ENCODE measurements around the gene IRS1.
"Not testable (repeated sequence)": the region's sequence is repeated elsewhere in the genome, so short reads cannot be mapped to it uniquely, and the experiment has no call there.

Gene IRS1, protein sequence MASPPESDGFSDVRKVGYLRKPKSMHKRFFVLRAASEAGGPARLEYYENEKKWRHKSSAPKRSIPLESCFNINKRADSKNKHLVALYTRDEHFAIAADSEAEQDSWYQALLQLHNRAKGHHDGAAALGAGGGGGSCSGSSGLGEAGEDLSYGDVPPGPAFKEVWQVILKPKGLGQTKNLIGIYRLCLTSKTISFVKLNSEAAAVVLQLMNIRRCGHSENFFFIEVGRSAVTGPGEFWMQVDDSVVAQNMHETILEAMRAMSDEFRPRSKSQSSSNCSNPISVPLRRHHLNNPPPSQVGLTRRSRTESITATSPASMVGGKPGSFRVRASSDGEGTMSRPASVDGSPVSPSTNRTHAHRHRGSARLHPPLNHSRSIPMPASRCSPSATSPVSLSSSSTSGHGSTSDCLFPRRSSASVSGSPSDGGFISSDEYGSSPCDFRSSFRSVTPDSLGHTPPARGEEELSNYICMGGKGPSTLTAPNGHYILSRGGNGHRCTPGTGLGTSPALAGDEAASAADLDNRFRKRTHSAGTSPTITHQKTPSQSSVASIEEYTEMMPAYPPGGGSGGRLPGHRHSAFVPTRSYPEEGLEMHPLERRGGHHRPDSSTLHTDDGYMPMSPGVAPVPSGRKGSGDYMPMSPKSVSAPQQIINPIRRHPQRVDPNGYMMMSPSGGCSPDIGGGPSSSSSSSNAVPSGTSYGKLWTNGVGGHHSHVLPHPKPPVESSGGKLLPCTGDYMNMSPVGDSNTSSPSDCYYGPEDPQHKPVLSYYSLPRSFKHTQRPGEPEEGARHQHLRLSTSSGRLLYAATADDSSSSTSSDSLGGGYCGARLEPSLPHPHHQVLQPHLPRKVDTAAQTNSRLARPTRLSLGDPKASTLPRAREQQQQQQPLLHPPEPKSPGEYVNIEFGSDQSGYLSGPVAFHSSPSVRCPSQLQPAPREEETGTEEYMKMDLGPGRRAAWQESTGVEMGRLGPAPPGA (N-terminal part only)

DNA sequence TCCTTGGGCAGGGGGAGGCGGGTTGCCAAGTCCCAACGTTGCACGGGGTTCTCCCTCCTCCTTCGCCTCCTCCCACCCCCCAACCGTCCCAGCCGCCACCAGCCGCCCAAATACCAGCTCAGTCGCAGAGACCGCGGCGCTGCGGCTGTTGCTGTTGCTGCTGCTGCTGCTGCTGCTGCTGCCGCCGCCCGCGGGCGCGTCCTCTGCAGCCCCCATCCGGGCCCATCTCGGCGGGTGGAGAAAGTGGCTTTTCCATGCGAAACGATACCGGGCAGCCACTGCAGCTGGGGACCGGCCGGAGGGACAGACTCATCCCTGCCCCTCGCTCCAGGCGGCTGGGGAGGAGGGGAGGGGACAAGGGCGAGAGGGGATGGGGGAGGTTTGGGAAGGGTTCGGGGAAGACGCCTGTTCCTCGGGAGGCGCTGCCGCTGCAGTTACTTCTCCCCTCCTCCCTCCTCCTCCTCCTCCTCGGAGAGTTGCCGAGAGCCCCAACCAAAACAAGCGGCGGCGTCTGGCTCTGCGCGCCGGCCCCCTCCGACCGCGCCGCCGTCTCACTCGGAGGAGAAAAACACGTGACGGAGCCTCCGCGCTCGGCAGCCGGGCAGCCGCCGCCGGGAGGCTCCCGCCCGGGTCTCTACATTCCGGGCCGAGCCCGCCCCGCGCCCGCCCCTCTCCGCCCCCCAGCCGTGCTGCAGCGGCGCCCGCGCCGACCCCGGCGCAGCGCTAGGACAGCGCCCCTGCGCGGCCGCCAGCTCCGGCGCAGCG is at the start of gene IRS1:
IRS1 (minus strand) TSS at position 610 of the 765 bp plus-strand sequence. CDS start 1,082 bp downstream, outside the sequence.
- peak; percentile 62 for DNase-seq (ENCODE audit: low read depth)

DNA sequence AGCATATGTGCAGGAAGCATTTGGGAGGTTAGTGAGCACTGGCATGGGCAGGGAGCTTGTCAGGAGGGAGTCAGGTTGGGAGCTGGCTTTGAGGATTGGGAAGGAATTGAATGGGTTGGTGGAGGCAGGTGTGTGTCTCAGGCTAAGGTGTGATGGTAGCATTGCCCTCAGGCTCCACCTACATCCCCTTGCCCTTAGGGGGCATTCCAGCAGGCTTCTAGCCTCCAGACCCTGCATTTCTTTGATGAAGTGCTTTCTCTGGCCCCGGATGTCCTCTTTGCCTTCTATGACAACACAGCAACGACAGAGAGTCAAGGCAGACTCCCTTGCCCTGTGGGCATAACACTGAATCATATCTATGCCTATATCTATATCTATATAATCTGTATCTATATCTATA is 49.7 kb upstream of the IRS1 start:
- no peak for DNase-seq (ENCODE audit: low read depth)

DNA sequence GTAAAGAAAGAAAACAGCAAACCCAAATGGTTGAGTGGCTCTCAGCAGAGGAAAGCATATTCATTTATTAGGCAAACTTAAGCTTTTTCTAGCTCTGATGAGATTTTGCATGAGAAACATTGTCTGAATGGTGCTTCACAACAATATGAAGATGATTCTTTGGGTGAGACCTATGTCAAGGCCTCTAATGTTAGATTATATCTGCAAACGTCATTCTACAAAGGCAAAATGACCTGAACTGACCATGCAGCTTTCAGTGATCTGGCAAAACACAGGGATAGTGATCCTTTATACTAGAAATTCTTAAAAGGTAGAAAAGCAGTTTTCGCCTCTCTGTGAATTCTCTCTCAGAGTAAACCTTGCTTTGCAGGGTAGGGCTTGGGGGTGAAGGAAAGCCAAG is 47.9 kb upstream of the IRS1 start:
- no peak for DNase-seq (ENCODE audit: low read depth)

DNA sequence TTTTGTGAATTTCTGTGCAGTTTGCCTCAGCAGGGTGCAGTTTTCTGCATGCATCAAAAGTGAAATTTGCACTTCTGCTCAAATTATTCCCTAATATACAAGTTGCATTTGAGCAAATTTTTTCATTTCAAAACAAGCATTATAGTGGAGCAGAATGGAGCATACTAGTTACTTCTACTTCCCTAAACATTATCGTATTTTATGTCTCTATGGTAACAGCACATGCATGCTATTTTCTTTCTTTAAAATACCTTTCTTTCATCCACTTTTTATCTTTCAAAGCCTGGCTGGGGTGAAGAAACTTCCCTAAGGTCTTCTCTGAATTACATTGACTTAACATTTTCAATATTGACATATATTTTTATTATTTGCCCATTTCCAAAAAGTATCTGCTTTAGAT is 47.5 kb upstream of the IRS1 start:
- no peak for DNase-seq (ENCODE audit: low read depth)

DNA sequence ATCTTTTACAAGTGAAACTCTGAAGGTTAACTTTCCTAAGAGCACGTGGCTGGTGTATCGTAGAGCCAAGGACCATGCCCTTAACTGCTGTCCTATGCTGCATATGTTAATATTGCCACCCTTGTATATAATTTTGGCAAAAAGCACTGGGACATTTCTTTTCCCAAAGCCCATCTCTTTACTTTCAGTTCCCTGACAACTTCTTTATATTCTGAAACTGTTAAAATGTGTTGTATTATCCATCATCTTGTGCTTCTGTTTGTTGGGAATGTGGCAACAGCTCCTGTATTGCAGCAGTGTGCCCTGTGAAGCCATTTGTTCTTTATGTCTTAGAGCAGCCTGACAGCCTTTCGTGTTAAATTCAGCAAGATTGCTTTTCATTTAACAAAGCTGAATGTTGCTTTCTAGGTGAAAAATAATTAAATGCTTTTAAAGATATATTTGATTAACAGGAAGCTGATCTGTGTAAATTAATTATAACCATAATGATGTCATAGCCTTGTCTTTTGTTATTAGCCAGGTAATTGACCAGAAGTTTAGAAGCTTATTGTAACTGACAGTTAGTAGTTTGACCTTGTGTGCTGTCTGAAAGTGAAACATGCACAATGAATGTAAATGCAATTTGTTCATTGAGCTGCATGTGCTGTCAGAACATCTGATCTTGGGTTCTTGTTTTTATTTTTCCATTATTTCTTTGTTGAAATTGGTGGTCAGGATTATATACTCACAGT is 45.9 kb upstream of the IRS1 start:
- DNase-seq (ENCODE audit: low read depth), result no peak

DNA sequence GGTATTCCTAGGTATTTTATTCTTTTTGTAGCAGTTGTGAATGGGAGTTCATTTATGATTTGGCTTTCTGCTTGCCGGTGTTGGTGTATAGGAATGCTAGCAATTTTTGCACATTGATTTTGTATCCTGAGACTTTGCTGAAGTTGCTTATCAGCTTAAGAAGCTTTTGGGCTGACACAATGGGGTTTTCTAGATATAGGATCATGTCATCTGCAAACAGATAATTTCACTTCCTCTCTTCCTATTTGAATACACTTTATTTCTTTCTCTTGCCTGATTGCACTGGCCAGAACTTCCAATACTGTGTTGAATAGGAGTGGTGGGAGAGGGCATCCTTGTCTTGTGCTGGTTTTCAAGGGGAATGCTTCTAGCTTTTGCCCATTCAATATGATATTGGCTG is 43.4 kb upstream of the IRS1 start:
- DNase-seq (ENCODE audit: low read depth), result not testable (repeated sequence)

DNA sequence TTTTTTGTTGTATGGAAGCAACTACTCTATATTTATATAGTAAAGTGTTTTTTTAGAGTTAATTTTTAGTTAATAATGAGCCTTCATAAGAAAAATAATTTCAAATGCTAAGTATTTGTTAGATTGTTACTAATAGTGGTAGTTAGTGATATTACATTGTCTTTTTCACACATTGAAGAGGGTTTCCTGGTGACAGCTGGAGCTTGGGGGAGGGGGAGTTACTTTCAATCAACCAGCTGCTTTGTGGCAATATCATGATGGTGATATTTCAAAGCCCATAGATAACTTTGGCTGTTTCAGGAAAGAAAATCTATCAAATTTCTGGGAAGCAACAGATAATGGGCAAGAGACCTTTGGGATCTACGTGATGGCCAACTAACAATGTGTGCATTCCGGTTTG is 40.3 kb upstream of the IRS1 start:
- DNase-seq (ENCODE audit: low read depth), result no peak

DNA sequence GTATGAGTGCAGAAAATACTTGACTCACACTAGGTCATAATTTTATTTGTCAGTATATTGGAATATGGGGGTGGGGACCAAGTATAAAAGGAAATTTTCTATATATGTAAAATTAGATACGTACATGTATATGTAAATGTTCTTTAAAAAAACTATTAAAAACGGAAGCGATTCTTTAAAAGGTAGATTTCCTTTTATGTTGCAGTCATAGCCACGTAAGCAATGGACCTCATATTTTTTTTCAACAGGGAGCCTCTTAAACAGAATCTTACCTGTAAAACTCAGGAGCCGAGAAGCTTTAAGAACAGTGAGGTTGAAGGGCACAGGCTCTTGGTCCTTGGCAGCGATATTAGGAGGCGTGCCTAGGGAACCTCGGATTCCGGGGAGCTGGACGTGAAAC is 39.5 kb upstream of the IRS1 start:
- no peak for DNase-seq (ENCODE audit: low read depth)

DNA sequence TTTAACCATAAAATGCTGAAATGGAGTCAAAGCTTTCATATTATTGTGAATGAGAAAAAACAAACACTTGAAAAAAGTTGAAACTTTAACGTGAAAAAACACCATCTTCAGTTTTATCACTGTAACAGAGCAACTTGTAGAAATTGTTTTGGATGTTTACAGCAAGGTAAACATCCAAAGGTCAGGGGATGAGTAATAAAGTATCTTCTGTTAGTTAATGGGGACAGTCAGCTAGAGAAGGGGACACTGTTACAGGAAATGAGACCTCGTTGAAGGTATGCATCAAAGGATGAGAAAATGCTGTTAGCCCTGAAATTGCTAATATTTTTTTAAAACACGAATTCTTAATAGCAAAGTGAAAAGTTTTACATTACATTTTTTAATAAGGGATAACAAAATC is 39.1 kb upstream of the IRS1 start:
- no peak for DNase-seq (ENCODE audit: low read depth)

DNA sequence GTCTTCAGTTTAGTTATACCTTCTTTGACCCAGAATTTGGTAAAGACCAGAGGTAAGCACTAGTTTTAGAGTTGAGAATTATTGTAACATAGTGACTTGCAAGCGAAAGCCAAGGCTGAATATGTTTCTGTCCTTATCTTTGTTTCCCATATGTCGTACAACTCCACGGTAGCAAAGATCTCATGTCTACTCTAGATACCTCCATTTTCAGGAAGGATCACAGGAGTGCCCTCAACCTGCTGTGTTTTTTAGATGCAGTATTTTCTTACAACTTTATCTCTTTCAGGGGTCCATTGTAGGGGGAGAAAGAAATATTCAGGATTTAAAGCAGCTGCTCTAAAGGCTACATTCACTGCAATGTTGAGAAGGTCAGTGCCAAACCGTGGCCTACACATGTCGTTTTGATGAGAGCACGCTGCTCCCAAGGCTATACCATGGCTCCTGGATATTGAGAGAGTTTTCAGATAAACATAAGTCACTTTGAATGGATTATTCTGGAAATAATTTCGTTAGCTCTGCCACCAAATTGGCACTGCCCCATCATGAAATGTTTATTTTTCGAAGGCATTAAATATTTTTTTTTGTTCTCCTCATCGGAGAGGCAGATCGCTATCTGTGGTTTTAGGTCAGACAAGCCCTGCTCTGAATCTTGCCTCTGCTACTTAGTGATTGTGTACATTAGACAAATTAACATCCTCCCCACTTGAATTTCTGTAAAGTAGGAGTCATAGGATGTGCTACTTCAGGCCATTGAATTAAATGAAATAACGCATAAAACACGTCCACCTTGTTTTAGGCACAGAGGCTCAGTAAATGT is 38.4 kb upstream of the IRS1 start:
- no peak for DNase-seq (ENCODE audit: low read depth)

DNA sequence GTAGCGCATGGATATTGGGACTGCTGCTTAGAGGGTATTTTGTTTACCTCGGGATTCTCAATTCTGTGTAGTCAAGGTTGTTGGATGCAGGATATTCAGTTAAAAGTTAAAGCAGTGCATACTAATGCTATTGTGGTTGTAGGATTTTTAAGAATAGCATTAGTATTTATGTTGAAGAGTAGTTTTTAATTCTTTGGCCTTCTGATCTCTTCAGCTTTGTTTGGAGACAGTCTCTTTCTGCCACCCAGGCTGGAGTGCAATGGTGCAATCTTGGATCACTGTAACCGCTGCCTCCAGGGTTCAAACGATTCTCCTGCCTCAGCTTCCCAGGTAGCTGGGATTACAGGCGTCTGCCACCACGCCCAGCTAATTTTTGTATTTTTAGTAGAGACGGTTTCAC is 37.7 kb upstream of the IRS1 start:
- DNase-seq (ENCODE audit: low read depth), result no peak

DNA sequence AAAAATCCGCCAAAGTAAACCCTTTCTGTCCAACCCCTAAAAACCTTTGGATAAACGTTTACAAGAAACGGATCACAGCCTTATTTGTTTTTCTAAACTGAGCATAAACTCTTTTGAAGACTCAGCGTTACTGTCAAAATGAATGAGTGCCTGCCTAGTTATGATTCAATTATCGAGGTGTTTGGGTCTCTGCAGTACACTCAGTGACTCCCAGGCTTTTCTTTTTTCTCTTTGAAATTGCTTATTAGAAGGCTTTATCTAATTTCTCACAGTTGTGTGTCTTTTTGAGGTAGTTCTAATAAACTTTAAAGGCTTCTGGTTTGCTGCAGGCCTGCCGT is 36.9 kb upstream of the IRS1 start:
- no peak for DNase-seq (ENCODE audit: low read depth)

DNA sequence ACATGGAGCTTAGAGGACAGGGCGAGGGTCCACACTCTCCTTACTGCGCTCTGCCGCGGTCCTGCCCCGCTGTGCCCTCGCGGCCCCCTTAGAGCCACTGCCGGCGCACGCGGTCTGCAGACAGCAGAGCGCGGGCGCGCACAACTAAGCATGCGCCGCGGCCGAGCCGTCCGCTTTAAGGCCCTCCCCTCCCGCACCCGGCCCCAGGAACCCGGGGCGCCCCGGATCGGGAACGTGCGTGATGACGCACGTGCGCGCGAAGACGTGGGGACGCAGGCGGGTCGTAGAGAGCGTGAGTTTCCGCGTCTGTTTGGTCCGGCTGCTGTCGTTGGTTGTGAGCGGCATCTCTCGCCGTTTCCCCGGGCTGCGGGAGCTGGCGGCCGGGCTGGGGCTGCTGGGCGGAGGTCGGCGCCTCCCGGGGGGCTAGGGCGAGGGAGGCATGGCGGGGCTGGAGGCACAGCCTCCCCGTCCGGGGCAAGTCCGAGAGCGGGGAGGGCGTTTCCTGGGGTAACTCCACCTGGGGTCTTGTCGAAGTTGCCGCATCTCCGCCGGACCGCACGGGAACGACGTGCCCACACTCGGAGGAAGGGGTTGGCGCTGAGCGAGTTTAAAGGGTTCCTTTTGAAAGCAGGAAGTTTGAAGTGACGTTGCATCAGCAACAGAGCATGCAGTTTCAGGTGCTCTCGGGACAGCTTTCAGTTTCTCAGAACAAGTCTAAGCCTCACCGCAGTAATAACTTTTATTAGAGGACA is 36.4 kb upstream of the IRS1 start, which contains the start of gene RHBDD1:
RHBDD1 (plus strand) TSS at position 259 of the 752 bp plus-strand sequence. CDS start 28,640 bp downstream, outside the sequence.
- DNase-seq (ENCODE audit: low read depth), result peak; percentile 95

DNA sequence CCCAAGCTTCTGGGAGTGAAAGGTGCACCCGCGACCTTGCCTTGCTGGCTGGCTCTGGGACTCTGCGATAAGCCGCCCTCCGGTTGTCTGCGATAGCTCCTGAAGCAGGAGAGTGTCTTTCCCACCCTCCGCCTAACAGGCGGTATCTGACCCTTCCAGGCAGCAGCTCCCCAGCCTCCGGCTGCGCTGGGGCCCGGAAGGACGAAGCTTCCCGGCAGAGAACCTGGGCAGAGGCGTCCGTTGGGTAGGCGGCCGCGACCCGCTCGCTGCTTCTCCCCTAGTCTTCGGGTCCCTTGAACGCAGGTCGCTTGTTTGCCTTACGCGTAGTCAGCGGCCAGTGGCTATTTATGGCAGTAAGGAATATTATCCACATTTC is 35.8 kb upstream of the IRS1 start:
- DNase-seq (ENCODE audit: low read depth), result no peak

DNA sequence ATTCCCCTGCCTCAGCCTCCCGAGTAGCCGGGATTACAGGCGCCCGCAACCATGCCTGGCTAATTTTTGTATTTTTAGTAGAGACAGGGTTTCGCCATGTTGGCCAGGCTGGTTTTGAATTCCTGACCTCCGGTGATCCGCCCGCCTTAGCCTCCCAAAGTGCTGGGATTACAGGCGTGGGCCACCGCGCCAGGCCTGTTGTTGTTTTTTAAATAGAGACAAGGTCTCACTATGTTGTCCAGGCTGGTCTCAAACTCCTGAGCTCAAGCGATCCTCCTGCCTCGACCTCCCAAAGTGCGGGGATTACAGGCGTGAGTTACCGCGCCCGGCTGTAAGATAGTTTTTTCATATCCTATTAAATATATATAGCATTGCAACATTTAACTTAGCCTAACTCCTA is 35.3 kb upstream of the IRS1 start:
- DNase-seq (ENCODE audit: low read depth), result not testable (repeated sequence)

DNA sequence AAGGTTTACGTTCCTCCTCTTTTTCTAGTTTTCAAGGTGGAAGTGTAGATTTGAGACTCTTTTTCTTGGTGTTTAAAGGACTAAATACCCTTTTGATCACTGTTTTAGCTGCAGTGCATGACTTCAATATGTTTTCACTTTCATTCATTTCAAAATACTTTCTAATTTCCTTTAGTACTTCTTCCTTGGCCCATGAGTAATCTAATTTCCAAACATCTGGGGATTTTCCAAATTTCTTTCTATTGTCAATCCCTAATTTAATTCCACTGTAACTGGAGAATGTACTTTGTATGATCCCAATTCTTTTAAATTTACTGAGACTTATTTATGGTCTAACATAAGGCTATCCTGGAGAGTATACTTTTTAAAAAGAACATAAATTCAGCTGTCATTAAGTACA is 32.4 kb upstream of the IRS1 start:
- DNase-seq (ENCODE audit: low read depth), result no peak

DNA sequence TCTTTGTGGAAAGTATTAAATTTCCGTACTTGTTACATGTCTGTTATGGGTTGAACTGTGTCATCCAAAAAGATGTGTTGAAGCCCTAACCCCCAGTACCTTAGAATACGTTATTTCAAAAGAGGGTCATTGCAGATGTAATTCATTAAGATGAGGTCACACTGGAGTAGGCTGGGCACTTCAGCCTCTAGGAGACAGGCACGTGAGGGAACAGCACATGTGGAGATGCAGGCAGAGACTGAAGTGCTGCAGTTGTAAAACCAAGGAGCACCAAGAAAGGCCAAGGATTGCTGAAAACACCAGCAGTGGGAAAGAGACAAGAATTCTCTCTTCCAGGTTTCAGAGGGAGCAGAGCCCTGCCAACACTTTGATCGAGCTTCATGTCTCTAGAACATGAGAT is 31.6 kb upstream of the IRS1 start:
- DNase-seq (ENCODE audit: low read depth), result no peak

DNA sequence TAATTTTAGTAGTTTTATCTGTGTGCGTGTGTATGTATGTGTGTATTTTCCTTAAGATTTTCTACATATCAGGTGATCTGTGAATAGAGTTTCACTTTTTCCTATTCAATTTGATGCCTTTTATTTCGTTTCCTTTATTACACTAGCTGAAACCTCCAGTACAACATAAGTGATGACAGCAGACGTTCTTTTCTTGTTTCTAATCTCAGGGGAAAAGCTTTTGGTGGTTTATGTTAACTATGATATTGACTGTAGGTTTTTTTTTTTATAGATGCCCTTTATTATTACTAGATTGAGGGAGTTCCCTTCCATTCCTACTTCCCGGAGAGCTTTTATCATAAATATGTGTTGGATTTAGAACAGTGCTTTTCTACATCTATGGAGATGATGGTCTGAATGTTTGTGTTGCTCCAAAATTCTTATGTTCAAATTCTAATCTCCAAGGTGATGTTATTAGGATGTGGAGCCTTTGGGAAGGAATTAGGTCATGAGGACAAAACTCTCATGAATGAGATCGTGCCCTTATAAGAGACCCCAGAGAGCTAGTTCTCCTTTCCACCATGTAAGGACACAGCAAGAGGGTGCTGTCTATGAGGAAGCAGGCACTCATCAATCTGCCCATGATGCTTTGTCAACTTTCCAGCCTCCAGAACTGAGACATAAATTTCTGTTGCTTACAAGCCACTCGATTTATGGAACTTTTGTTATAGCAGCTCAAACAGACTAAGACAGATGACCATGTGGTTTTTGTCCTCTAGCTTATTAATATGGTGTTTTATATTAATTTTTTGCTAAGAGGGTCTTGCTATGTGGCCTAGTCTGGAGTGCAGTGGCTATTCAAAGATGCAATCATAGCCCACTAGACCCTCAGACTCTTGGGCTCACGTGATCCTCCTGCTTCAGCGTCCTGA is 30.4 kb upstream of the IRS1 start:
- DNase-seq (ENCODE audit: low read depth), result no peak

DNA sequence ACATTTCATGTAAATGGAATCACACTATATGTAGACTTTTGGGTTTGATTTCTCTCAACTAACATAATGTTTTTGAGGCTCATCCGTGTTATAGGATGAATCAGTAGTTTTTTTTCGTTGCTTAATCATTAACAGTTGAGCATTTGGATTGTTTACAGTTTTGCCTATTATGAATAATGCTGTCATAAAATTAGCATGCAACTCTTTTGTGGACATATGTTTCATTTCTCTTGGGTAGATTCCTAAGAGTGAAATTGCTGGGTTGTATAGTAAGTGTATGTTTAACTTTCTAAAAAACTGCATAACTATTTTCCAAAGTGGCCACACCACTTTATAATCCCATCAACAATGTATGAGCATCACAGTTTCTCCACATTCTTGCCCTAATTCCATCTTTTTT is 28.6 kb upstream of the IRS1 start:
- no peak for DNase-seq (ENCODE audit: low read depth)

Data from activated T-cell treated with anti-CD3 and anti-CD28 coated beads for 48 hours (primary cell).